Measurements from ENCODE around the gene SMYD2.

SMYD2 gene, protein sequence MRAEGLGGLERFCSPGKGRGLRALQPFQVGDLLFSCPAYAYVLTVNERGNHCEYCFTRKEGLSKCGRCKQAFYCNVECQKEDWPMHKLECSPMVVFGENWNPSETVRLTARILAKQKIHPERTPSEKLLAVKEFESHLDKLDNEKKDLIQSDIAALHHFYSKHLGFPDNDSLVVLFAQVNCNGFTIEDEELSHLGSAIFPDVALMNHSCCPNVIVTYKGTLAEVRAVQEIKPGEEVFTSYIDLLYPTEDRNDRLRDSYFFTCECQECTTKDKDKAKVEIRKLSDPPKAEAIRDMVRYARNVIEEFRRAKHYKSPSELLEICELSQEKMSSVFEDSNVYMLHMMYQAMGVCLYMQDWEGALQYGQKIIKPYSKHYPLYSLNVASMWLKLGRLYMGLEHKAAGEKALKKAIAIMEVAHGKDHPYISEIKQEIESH

DNA sequence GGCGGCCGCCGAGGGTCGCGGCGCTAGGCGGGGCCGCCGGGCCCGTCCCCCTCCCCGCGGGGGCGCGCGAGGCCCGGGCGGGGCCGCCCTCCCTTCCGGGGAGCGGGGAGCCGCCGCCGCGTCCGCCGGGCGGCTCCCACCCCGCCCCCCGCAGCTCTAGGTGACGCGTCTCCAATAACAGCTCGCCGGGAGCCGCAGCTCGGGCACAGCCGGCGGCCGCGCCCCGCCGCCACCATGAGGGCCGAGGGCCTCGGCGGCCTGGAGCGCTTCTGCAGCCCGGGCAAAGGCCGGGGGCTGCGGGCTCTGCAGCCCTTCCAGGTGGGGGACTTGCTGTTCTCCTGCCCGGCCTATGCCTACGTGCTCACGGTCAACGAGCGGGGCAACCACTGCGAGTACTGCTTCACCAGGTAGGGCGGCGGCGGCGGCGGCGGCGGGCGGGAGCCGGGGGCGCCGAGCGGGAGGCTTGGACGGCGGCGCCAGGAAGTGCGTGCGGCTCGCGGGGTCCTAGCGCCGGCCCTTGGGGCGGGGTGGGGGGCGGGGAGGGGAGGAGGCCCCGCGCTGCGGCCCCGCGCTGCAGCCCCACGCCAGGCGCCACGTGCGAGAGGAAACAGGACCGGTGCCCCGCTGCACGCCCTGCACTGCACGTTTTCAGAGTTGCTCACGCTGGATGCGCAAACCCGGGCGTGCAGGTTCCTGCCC, at the start of gene SMYD2:
TSS of gene SMYD2 (plus strand) at position 139 of the 699 bp plus-strand sequence. CDS start at position 235, 96 bp downstream.
- DNase-seq: peak; percentile 76

DNA sequence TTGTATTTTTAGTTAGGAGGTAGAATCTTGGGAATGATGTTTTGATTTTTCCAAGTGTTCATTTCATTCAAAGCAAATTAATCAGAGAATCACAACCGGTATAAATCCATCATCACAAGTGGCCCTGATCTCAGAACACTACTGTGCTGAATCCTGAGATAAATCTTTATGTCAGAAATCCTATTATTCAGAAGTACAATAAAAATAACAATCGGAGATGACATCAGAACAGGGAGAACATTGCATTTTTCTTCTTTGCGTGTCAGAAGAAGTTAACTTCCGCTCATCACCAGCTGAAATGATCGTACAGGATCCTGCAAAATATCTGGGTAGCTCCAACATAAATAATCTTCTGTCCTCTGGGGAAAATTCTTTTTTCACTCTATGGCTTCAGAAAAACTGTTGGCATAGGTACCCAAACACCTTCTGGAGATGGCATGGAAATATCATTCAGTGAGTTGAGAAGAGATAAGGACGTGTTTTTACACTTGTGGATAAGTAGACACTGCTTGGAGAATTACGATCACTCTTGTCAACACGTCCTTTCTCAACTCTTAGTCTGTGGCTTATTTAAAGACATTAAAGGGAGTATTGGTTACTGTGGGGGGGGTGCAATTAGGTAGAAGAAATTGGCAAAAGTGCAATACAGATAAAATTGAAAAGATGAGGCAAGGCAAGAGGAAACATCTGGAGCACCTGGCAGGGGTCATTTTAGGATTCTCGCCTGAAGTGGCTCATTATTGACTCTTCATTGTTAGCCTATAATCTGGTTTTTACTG, 46.9 kb upstream of the SMYD2 start:
- DNase-seq: no peak

DNA sequence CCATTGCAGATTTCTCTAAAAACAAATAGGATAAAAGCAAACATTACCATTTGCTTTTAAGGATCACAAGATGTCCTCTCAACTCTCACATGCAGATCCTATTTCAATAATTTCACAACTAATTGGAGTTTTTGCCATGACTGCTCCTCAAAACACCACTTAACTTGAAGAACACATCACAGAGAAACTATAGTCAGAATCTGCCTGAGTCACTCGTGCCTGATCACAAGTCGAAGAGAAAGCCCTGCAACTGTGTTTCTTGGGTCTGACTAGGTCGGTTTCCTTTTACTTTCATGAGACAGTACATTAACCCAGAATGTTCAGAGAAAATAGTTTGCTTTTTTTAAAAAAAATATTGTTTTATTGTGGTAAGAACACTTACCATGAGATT, 46.3 kb upstream of the SMYD2 start:
- DNase-seq: no peak

DNA sequence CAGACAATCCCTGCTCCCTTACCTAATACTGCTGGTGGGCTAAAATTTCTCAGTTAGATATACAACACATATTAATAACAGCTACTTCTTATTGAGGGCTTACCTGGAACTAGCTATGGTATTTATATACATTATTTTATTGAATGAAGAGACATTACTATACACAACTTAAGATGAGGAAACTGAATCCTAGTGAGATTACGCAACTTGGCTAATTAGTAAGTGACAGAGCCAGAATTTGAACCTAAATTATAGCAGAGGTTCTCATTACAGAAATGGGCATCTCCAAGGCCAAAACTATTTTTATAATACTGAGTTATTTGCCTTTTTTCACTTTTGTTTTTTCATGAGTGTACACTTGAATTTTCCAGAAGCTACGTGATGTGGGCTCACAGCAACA, 44.5 kb upstream of the SMYD2 start:
- no peak for DNase-seq

DNA sequence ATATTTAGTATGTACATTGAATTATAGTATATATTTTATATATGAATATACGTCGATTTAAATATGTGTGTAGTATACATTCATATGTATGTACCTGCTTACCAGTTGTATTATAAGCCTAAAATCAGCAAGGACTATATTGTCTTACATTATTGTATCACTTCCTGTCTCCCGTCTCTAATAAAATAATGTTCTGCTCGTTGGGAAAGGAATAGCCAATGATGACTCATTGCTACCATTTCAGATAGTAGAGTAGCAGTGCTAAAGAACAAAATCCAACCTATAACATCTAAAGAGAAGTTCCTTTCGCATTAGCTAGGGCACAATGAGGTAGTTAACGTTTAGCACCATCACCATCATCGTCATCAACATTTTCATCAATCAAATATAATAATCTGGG, 39.9 kb upstream of the SMYD2 start:
- DNase-seq: no peak

DNA sequence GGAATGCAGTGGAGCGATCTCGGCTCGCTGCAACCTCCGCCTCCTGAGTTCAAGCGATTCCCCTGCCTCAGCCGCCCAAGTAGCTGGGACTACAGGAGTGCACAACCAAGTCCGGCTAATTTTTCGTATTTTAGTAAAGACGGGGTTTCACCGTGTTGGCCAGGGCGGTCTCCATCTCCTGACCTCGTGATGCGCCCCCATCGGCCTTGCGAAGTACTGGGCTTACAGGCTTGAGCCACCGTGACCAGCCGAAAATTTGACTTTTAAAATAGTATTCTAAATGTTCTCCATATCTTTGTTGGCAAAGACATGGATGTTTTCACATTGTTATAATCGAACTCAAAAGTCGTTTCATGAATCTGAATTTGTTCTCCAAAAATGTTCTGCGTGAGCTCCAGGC, 36.7 kb upstream of the SMYD2 start:
- DNase-seq: no peak

DNA sequence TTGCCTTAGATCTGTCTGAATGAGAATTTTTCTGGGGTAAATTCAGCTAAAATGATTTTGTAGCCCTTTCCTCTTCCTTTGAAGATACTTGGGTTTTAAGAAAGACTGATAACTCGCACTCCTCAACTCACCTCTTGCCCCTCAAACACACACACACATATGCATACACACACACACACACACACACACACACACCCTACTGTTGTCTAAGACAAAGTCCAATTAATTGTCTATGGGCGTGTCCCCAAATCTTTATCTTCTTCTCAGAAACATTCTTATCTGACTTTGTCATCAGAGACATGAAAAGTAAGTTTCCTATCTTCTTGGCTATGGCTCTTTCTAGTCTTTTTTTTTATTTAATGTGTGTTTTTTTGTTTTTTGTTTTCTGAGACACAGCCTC, 36.1 kb upstream of the SMYD2 start:
- DNase-seq: no peak

DNA sequence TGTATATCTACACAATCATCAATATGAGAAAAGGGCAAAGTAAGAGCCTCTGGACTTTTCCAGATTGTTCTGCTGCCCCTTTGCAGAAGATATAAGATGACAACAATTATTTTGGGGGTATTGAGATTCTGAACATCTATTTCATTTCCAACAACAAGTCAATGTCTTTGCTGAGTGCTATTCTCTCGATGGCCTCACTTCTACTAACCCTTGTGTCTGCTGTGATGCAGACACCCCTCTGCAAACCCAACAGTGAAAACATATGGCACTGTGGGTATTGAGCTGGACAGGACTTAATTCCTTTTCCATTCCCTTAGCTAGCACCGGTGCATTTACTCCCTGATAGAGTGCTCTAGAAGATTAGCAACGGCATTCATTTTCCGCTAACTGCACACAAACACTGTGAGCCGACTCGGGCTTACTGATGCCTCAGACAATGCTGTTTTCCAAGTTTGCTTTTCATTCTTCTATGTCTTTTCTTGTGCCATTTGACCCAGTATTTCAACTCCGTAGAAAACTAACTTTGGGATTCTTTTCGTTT, 33.4 kb upstream of the SMYD2 start:
- no peak for DNase-seq

DNA sequence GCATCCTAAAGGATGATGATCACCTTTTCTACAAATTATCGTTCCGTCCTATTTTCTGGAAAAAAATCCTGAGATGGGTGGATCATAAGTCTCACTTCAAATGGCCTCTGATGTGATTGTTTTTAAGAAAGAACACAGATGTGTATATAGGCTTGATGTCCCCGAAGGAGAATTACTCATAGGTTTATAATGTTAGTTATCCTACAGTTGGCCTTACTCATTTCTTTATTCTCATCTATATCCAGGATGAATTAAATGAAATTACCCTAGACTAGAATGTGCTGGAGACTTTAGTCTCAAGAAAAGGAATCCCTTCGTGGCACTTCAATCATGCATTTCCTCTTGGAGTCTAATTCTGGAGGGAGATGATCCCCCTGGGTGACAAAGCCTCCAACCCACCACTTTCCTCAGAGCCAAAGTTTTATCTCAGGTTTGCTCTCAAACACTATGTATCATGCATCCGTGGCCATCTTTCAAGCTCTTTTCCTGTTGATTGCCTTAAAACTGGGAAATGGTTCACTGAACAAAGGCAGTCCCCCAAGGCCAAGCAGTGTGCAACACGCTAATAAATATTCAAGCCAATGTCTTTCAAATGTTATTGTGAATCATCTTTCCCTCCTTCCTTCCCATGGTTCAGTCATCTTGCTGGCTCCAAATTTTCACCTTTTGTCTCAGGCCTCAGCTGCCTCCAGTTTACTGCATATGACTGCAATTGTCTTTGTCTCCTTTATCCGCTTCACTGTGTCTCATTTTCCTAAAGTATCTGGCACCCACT, 32.5 kb upstream of the SMYD2 start:
- no peak for DNase-seq

DNA sequence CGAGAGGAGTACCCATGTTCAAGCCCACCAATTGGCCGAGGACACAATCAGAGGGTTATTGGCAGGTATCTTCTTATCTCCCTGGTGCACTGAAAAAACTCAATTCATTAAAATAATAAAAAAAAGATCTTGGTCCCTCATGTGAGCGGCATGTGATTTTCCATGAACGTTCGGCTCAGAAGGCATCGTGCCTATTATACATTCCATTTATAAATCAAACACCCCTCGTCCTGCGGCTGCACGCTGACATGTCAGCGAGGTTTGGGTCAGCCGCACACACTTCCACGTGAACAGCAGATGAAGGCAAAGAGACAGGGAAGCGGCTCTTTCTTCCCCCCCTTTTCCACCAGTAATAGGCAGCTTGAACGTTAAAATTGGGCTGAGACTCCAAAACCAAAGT, 31.3 kb upstream of the SMYD2 start:
- no peak for DNase-seq

DNA sequence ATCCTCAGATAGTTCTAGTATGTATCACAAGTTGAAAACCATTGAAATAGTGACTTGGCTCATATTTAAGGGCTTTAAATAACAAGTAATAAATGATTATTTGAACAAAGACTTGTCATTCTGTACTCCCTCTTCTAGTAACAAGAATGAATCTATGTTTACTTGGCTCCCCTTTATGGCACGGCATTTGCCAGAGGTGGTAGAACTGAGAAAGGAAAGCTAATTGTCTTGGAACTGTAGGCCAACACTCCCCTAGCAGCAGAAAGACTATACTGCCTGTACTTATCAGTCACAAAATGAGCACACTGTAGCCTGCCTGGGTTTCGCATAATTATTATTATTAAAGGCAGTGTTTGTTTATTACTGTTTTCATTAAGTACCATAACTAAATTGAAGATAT, 29.6 kb upstream of the SMYD2 start:
- DNase-seq: no peak

DNA sequence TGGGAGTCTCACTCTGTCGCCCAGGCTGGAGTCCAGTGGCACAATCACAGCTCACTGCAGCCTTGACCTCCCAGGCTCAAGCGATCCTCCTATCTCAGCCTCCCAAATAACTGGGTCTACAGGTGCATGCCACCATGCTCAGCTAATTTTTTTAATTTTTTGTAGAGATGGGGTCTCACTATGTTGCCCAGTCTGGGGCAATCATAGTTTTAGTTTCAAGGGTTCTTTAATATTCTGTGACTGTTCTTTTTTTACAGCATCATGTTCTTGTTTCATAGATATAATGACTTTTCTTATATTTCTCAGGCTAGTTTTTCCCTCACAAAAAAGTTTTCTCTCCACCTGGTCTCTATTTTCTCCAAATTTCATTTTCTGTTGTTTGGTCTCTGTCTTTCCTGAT, 25.4 kb upstream of the SMYD2 start:
- DNase-seq: no peak

DNA sequence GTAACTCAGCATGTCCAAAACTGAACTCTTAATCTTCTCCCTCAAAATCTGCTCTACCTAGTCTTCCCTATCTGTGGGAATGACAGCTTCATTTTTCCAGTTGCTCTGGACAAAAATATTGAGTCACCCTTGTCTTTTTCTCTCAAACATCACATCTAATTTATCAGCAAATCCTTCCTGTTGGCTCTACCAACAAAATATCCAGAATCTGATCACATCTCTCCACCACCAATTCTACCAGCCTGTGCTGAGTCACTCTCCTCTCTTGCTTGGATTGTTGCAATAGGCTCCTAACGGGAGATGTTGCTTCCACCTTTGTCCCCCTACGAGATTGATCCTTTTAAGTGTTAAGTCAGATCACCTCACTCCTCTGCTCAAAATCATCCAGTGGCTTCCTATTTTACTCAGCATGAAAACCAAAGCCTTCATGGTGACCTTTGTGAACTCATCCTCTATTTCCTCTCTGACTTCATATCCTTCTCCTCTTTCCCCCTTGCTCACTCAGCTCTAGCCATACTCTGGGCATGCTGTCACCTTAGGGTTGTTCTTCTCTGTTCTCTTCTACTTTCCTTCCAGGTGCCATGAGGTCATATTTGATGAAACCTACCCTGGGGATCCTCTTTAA, 21.5 kb upstream of the SMYD2 start:
- no peak for DNase-seq

DNA sequence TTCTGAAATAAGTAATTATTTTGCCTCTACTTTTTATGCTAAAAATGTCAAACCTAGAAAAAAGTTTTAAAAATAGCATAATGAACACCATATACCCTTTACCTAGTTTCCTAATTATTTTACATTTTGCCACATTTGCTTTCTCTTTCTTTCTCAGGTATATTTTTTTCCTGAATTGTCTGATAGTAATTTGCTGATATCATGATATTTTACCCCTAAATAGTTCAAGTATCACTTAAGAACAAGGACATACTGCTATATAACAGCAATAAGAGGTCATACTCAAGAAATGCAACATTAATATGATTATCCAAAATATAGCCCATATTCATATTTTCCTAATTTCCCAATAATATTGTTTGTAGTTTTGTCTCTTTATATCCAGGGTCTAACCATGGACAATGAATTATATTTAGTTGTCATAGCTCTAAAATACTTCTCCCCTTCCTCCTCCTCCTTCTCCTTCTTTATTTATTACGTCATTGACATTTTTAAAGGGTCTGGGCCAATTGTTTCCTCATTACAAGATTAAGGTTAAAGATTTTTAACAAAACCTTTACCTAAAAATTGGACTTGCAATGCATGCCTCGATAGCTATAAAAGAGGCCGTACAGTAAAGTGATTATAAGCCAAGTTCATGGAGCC, 20.3 kb upstream of the SMYD2 start:
- no peak for DNase-seq

DNA sequence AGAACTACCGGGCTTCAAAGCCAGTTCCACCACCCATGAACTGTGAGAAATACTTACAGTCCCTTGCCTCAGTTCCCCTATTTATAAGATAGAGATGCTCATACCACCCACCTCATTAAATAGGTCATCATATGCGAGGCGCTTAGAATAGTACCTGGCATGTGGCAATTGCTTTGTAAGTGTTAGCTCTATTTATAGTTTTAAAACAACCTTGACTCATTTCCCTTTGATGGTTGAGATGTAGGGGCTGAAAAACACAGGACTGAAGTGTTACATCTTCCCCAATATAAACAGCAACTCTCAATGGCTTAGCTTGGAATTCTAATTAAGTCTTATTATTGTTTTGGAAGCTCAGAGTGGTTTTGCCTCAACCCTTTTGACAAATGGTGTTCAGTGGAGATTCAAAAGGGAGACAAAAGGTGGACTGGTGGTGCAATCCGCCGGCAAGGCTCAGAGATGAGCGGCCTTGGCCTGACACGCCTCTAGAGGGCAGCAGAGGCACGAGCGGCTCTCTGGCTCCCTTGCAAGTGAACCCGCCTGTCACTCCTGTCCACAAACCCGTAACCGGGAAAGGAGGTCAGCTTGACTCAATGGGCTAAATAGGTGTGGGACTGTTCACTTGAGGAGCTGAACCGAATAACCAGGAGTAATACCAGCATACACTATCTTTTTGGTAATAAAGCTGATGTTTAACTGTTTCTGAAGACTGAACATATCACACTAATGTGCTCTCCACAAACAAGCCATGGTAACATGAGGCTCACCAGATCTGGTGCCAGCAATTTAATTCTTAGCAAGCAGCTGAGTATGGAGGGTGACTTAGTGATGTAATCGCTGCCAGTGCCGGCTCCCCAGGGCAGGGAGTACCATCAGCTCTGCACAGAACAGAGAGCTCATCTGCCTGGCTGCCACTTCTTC, 19.5 kb upstream of the SMYD2 start:
- peak; percentile 84 for DNase-seq

DNA sequence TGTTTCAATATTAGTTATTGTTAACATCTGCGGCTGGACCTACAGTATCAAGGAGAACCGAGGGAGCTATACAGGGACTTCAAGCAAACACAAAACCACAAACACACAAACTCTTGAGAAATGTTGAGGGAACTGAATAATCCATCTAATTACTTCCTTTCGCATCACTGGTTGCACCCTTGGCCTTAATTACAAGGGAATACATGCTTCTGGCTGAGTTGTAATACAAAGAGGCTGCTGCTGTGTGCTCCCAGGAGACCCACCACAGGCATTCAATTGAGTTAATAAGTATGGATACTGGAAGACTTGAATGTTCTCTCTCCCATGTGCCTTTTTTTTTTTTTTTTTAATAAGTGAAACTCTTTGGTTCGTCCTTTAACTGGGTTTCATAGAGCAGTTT, 16.8 kb upstream of the SMYD2 start:
- no peak for DNase-seq

DNA sequence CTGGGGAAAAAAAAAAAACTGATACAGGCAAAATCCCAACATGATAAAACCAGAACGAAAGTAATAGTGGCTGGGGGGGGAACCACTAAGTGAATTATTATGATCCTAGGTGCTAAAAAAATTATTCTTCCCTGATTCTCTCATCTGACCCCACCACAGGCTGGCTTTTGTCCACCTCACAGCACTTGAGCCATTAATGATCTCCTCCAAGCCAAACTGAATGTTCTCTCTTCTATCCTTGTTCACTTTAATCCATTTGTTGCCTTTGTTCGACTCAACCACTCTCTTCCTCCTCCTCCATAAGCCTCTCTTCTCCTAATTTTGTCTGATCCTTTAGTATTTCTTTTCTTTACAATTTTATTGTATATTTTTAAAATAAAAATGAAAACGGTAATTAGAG, 16.0 kb upstream of the SMYD2 start:
- DNase-seq: no peak

DNA sequence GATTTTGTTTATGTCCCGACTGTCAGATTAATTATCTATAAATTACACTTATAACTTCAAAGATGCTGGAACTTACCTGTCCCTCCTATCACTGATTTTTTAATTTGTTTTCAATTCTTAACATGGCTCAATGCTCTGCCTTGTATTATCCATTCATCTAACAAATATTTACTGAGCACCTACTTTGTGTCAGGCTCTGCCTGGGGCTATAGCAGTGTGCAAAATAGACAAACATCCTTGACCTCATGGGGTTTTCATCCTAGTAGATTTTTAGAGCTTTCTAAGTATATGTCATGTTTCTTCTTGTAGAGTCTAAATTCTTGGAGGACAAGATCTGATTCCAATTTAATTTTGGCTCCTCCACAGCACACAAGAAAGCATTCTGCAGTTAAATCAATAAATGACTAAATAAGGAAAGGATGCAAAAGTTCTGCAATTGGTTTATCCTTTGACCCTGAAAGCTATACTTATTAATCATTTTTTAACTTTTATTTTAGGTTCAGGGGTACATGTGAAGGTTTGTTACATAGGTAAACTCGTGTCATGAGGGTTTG, 10.8 kb upstream of the SMYD2 start:
- DNase-seq: no peak

DNA sequence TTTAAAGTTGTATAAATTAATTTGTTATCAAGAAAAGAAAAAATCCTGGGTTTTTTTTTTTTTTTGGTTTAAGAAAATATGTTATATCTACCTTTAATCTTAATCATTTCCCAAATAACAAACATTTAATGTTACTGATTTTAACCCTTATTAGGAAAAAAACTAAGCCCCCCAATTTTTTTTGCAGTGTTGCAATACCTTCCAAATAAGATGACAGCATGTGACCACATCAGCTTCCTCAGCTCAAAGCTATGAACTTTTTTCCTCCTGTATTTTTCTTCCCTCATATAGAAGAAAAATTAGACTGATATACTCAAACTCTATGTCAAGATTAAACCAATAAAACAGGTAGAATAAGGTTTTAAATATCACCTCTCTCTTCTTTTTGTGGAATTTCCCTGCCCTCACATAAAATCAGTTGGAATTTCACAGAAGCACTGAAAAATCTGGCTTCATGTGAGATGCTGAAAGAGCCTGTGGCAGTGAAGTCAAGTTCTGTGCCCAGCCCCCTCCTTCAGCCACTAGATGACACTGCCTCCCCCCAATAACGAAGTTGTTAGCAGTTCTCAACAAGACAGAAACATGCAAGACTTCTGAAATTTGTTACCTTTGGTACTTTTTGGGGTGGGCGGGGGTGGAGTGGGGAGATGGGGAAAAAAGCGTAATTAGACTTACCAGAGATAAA, 9.6 kb upstream of the SMYD2 start:
- no peak for DNase-seq
